GM23338 (cell line): ENCODE results near the gene THADA.

ENCODE experiments used
- CREB1 ChIP-seq: fragments of 250-450 bp; sonication (Bioruptor Pico); IDR thresholded peaks from 2 replicates; pipeline ENCODE4 v1.5.0; 2020; ENCODE audit warnings: low read depth, mild to moderate bottlenecking, moderate library complexity
- CTCF ChIP-seq, 2 experiments: fragments of 200-600 bp in 1 of 2; sonication (generic) in 1 of 2; conservative IDR thresholded peaks; 2 replicates each; pipeline versions ENCODE4 v1.5.1 to v1.6.1; 2016 to 2017; ENCODE audit warnings: antibody characterized with exemption in 2 of 2, low read depth in 2 of 2, mild to moderate bottlenecking in 2 of 2, moderate library complexity in 1 of 2
- EZH2 ChIP-seq: fragments of 200-600 bp; sonication (generic); IDR thresholded peaks from one replicate; pipeline ENCODE4 v1.8.0; 2017; ENCODE audit warnings: antibody characterized with exemption, mild to moderate bottlenecking, low read depth; ENCODE audit not compliant: unreplicated experiment
- JUNB ChIP-seq: IDR thresholded peaks from one replicate; pipeline ENCODE4 v1.6.1; 2016; ENCODE audit warnings: antibody characterized with exemption; ENCODE audit not compliant: unreplicated experiment
- POLR2AphosphoS5 ChIP-seq: IDR thresholded peaks from 2 replicates; pipeline ENCODE4 v1.6.1; 2016; ENCODE audit warnings: antibody characterized with exemption, low read depth
- REST ChIP-seq: IDR thresholded peaks from one replicate; pipeline ENCODE4 v1.6.1; 2018; ENCODE audit warnings: antibody characterized with exemption; ENCODE audit not compliant: unreplicated experiment
- TF ChIP-seq, protein P1 (sequence below): IDR thresholded peaks from 2 replicates; pipeline ENCODE4 v1.6.1; 2016; ENCODE audit warnings: antibody characterized with exemption
- TF ChIP-seq, protein P2 (sequence below): fragments of 250-450 bp; sonication (Bioruptor Pico); IDR thresholded peaks from 2 replicates; pipeline ENCODE4 v1.5.0; 2020; ENCODE audit warnings: mild to moderate bottlenecking, moderate library complexity

DNA sequence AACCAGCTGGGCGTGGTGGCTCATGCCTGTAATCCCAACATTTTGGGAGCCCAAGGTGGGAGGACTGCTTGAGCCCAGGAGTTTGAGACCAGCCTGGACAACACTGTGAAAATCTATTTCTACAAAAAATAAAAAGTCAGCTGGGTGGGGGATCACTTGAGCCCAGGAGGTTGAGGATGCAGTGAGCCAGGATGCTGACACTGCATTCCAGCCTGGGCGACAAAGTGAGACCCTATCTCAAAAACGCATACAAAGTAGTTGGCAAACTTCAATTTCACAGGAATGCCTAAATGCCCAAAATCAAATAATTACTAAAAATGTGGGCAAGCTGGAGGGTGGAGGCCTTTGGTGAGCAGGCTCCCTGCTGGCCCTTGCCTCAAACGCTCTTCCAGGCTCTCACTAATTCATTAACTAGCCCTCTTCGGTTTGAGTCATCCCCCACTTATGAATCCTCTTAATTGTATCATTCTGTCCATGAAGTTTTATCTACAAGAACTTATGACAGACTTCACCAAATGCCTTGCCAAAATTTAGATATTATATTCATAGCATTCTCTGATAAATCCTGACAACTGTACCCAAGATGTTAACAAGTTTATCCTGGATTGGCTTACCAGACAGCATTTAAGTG is 300.8 kb downstream of the THADA start:
- TF ChIP-seq CTCF (conservative IDR thresholded peaks at IDR 0.05; ENCODE audit: low read depth in 2 of 2), result no peak
- TF ChIP-seq POLR2AphosphoS5, result no peak
- no peak for TF ChIP-seq REST
- TF ChIP-seq, protein P1, sequence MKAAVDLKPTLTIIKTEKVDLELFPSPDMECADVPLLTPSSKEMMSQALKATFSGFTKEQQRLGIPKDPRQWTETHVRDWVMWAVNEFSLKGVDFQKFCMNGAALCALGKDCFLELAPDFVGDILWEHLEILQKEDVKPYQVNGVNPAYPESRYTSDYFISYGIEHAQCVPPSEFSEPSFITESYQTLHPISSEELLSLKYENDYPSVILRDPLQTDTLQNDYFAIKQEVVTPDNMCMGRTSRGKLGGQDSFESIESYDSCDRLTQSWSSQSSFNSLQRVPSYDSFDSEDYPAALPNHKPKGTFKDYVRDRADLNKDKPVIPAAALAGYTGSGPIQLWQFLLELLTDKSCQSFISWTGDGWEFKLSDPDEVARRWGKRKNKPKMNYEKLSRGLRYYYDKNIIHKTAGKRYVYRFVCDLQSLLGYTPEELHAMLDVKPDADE, result no peak
- no peak for TF ChIP-seq EZH2
- no peak for TF ChIP-seq CREB1 (CRISPR knock-in tag)
- TF ChIP-seq, protein P2, sequence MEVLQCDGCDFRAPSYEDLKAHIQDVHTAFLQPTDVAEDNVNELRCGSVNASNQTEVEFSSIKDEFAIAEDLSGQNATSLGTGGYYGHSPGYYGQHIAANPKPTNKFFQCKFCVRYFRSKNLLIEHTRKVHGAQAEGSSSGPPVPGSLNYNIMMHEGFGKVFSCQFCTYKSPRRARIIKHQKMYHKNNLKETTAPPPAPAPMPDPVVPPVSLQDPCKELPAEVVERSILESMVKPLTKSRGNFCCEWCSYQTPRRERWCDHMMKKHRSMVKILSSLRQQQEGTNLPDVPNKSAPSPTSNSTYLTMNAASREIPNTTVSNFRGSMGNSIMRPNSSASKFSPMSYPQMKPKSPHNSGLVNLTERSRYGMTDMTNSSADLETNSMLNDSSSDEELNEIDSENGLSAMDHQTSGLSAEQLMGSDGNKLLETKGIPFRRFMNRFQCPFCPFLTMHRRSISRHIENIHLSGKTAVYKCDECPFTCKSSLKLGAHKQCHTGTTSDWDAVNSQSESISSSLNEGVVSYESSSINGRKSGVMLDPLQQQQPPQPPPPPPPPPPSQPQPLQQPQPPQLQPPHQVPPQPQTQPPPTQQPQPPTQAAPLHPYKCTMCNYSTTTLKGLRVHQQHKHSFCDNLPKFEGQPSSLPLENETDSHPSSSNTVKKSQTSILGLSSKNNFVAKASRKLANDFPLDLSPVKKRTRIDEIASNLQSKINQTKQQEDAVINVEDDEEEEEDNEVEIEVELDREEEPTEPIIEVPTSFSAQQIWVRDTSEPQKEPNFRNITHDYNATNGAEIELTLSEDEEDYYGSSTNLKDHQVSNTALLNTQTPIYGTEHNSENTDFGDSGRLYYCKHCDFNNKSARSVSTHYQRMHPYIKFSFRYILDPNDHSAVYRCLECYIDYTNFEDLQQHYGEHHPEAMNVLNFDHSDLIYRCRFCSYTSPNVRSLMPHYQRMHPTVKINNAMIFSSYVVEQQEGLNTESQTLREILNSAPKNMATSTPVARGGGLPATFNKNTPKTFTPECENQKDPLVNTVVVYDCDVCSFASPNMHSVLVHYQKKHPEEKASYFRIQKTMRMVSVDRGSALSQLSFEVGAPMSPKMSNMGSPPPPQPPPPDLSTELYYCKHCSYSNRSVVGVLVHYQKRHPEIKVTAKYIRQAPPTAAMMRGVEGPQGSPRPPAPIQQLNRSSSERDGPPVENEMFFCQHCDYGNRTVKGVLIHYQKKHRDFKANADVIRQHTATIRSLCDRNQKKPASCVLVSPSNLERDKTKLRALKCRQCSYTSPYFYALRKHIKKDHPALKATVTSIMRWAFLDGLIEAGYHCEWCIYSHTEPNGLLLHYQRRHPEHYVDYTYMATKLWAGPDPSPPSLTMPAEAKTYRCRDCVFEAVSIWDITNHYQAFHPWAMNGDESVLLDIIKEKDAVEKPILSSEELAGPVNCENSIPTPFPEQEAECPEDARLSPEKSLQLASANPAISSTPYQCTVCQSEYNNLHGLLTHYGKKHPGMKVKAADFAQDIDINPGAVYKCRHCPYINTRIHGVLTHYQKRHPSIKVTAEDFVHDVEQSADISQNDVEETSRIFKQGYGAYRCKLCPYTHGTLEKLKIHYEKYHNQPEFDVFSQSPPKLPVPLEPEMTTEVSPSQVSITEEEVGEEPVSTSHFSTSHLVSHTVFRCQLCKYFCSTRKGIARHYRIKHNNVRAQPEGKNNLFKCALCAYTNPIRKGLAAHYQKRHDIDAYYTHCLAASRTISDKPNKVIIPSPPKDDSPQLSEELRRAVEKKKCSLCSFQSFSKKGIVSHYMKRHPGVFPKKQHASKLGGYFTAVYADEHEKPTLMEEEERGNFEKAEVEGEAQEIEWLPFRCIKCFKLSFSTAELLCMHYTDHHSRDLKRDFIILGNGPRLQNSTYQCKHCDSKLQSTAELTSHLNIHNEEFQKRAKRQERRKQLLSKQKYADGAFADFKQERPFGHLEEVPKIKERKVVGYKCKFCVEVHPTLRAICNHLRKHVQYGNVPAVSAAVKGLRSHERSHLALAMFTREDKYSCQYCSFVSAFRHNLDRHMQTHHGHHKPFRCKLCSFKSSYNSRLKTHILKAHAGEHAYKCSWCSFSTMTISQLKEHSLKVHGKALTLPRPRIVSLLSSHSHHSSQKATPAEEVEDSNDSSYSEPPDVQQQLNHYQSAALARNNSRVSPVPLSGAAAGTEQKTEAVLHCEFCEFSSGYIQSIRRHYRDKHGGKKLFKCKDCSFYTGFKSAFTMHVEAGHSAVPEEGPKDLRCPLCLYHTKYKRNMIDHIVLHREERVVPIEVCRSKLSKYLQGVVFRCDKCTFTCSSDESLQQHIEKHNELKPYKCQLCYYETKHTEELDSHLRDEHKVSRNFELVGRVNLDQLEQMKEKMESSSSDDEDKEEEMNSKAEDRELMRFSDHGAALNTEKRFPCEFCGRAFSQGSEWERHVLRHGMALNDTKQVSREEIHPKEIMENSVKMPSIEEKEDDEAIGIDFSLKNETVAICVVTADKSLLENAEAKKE, result no peak
- no peak for TF ChIP-seq JUNB
